Psoas muscle (tissue), 8 donors: Measurements from ENCODE around the gene PLPPR3. TPM values are rescaled to one million over a fixed set of nuclear protein-coding genes. Genes with fewer than 3 reads are reported as not detected.

ENCODE experiments used
- ATAC-seq, 4 donors: fragments of 200-7000 bp; cut with Tn5 transposase; one replicate each; pipeline ENCODE4 v1.9.1; 2020; ENCODE audit warnings: moderate library complexity in 3 of 4, mild to moderate bottlenecking in 2 of 4
- DNase-seq, 2 donors: peaks; one replicate each; pipeline ENCODE4 v3.0.0-alpha.2; 2020
- H3K27ac ChIP-seq: fragments of 200-600 bp; one replicate; pipeline ENCODE4 v1.8.0; 2022
- H3K27me3 ChIP-seq, 3 donors: fragments of 200-600 bp in 1 of 3; one replicate each; pipeline versions ENCODE4 v1.6.1 to v1.8.0; 2013 to 2022; ENCODE audit warnings: low read length in 2 of 3, mild to moderate bottlenecking in 2 of 3, moderate library complexity in 1 of 3; ENCODE audit not compliant: insufficient read depth in 3 of 3
- H3K36me3 ChIP-seq, 2 donors: fragments of 200-600 bp in 1 of 2; one replicate each; pipeline versions ENCODE4 v1.6.1 to v1.8.0; 2013 to 2022; ENCODE audit warnings: low read depth in 1 of 2, mild to moderate bottlenecking in 1 of 2, moderate library complexity in 1 of 2; ENCODE audit not compliant: insufficient read depth in 1 of 2
- H3K4me1 ChIP-seq: fragments of 200-600 bp; one replicate; pipeline ENCODE4 v1.8.0; 2022
- H3K4me3 ChIP-seq: fragments of 200-600 bp; one replicate; pipeline ENCODE4 v1.8.0; 2022; ENCODE audit warnings: mild to moderate bottlenecking
- H3K9me3 ChIP-seq: fragments of 200-600 bp; one replicate; pipeline ENCODE4 v1.8.0; 2022
- CTCF ChIP-seq: fragments of 200-600 bp; IDR thresholded peaks from one replicate; pipeline ENCODE4 v1.8.0; 2022; ENCODE audit warnings: antibody characterized with exemption
- WGBS, 3 donors: extraction: QIAGEN DNeasy Blood & Tissue Kit; methylation state at CpG; one replicate each; pipeline versions ENCODE4 v1.1.6 to v1.1.7; 2013; 5-methylcytosine and 5-hydroxymethylcytosine counted together
- intact Hi-C, 2 donors: fragments of 100-400 bp; cut with DNase I; formaldehyde crosslinking; loops; one replicate each; pipeline versions ENCODE4 v1.11.0 to v1.14.2; 2022
- long read RNA-seq, 2 donors: library from polyadenylated mRNA; unstranded; transcript quantifications; one replicate each; pipeline ENCODE4 v2.0.0, GENCODE V29; 2021
- polyA plus RNA-seq, 3 donors: library from polyadenylated mRNA; stranded (reverse); fragments of 200-250 nt; gene quantifications; one replicate each; pipeline ENCODE4 v1.2.3, GENCODE V29; 2013
- total RNA-seq, 4 donors: library from RNA; stranded (reverse); fragmentation: NEBNext Ultra II Directional in 2 of 4; extraction: Animal tissue kit (Norgen Biotek cat#: 25700) in 2 of 4; gene quantifications; one replicate each; pipeline versions ENCODE4 v1.2.1 to v1.2.4, GENCODE V29; 2021 to 2023
- donor health status: healthy with polysubstance abuse.
- donor health status: DM: no; HTN: no; CAD: no; lungs with moderate emphysema.
- donor health status: Bipolar disorder and iron deficiency.
- donor health status: healthy.
- donor health status: DM: yes; HTN: yes; CAD: no.
- donor health status: DM: no; HTN: no; CAD: no.
- donor health status: DM: no; HTN: no; CAD: no.
- donor health status: DM: yes; HTN: yes; CAD: no.

The PLPPR3 gene
- not detected for total RNA-seq
- not detected for polyA plus RNA-seq
- long read RNA-seq, donor 1 = 0 reads
- long read RNA-seq, donor 2 = 0 reads

GRCh38 chr19:821825-822503 lies at the start of gene PLPPR3:
PLPPR3 (minus strand) TSS chr19:821955; CDS start chr19:821559, 396 bp downstream.
- DNase-seq = no peak
- no peaks in the 10 kb centered on the region for H3K9me3 ChIP-seq
- H3K36me3 ChIP-seq = no peaks in the 10 kb centered on the region
- WGBS, 3 donors = 2% methylated on average over 21 to 85 of the region's 86 CpGs
- intact Hi-C loops = no loop called here
- ATAC-seq = no peak
- H3K27me3 ChIP-seq = peaks cover 0 to 45% (median 11%) of the 10 kb centered on the region in 3 donors
- no peaks in the 10 kb centered on the region for H3K4me1 ChIP-seq
- no peak for TF ChIP-seq CTCF
- H3K4me3 ChIP-seq = peak within 1 kb of the TSS; percentile 48
- H3K27ac ChIP-seq = no peak within 1 kb of the TSS

- H3K4me3 ChIP-seq = no peak overlapping the region
- H3K27me3 ChIP-seq = no peaks in the 10 kb centered on the region
- 61 to 76% (median 74%) methylated on average over 25 to 28 of the region's 28 CpGs for WGBS, 3 donors
- DNase-seq = peak in 1 of 2 donors; percentile 78
- no peak for TF ChIP-seq CTCF
- H3K4me1 ChIP-seq = no peaks in the 10 kb centered on the region
- H3K27ac ChIP-seq = no peak overlapping the region
- no peaks in the 10 kb centered on the region for H3K9me3 ChIP-seq
- H3K36me3 ChIP-seq = peaks cover 0 to 64% of the 10 kb centered on the region in 2 donors
- peak in 2 of 4 donors; percentile 15 to 18 for ATAC-seq
- intact Hi-C loops = no loop called here
Observed at GRCh38 chr19:870963-871401, 49.2 kb upstream of the PLPPR3 start.

- no peaks in the 10 kb centered on the region for H3K4me1 ChIP-seq
- intact Hi-C loops = no loop called here
- H3K27me3 ChIP-seq = no peaks in the 10 kb centered on the region
- H3K4me3 ChIP-seq = no peak overlapping the region
- WGBS, 3 donors = 92 to 94% (median 92%) methylated on average over 8 of the region's 8 CpGs
- TF ChIP-seq CTCF = no peak
- DNase-seq = no peak
- H3K36me3 ChIP-seq = peaks cover 0 to 62% of the 10 kb centered on the region in 2 donors
- no peaks in the 10 kb centered on the region for H3K9me3 ChIP-seq
- no peak for ATAC-seq
- H3K27ac ChIP-seq = peak overlapping the region; percentile 23
Observed at GRCh38 chr19:870314-870713, 48.6 kb upstream of the PLPPR3 start.

- ATAC-seq (peak; percentile 13 to 40 (median 32)), DNase-seq (peak; percentile 81 to 84)
- peak overlapping the region; percentile 36 for H3K27ac ChIP-seq
- no peaks in the 10 kb centered on the region for H3K9me3 ChIP-seq
- H3K27me3 ChIP-seq = no peaks in the 10 kb centered on the region
- intact Hi-C loops = no loop called here
- 77 to 81% (median 78%) methylated on average over 29 of the region's 29 CpGs for WGBS, 3 donors
- TF ChIP-seq CTCF = no peak
- no peak overlapping the region for H3K4me3 ChIP-seq
- H3K4me1 ChIP-seq = no peaks in the 10 kb centered on the region
- peaks cover 0 to 54% of the 10 kb centered on the region in 2 donors for H3K36me3 ChIP-seq
Observed at GRCh38 chr19:869245-870177, 47.8 kb upstream of the PLPPR3 start.
